GM19023 (cell line): ENCODE results near the gene NEU4.
"Not testable (repeated sequence)": the region's sequence is repeated elsewhere in the genome, so short reads cannot be mapped to it uniquely, and the experiment has no call there.

ENCODE experiments used
- ATAC-seq: cut with Tn5 transposase; IDR thresholded peaks from one replicate; pipeline ENCODE4 v1.9.1; 2021; ENCODE audit warnings: mild to moderate bottlenecking, moderate library complexity; ENCODE audit not compliant: unreplicated experiment

NEU4 gene

DNA sequence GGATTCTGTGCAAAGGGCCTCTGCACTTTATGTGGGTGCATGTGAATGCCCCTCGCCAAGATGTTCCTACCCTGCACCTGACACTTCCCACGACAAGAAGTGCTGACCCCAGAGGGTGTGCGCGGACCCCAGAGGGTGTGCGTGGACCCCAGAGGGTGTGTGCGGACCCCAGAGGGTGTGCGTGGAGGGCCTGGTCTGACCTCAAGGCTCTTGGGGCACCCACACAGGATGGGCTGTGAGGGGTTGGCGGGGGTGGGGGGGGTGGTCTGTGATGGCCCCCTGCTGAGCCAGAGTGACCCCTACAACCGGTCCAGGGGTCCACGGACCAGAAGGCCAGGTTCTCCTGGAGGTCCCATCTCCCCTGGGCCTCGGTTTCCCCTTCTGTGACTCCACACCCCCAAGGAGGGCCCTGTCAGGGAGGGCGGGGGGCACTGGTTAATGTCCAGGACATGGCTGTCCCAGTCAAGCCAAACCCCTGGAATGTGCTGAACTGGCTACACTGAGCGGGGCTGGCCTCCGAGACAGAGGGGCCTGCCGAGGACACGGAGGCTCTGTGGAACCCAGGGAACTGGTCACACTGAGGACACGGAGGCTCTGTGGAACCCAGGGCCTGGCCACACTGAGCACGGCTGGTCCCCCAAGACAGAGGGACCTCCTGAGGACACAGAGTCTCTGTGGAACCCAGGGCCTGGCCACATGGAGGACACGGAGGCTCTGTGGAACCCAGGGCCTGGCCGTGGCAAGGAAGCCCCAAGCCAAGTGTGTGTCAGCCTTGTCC lies 3.1 kb downstream of the NEU4 start:
- no peak for ATAC-seq

DNA sequence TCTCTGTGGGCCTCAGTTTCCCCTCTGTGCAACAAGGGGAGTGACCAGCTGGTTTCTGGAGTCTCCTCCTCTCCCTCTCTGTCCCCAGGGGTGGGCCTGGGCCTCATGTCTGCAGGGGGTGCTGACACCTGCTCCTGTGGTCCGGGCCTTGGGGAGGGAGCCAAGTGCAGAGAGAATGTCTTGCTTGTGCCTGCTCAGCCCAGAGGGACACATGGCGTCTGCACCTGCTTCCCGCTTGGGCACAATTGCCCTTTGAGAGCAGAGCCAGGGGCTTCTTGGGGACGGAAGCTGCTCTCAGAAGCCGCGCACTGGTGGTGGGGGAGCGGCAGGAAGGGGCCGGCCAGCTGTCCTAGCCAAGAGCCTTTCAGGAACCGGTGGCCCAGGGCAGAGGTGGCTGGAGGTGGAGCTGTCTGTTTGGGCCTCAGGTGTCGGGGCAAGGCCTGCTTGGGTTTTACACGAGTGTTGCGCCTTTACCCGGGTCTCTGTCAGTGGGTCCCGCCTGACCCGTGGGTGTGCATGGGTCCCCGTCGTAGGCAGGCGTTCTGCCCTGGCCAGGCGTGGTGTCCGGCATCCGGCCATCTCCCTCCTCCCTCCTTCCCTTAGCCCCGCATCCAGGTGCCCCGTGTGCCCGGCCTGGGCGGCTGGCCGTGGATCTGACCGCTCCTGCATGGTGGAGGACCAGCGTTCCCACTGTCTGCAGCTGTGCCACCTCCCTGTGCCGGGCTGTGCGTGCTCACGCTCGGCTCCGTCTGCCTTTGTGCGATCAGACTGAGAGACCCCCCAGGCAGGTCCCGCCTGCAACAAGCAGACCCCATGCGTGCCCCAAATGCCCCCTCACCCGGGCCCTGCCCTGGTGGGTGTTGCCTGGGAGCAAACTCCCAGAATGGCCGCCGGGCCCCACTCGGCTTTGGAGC lies 4.0 kb downstream of the NEU4 start:
- no peak for ATAC-seq

GRCh38 chr2:241813644-241814392 lies 4.8 kb downstream of the NEU4 start:
- no peak for ATAC-seq

DNA sequence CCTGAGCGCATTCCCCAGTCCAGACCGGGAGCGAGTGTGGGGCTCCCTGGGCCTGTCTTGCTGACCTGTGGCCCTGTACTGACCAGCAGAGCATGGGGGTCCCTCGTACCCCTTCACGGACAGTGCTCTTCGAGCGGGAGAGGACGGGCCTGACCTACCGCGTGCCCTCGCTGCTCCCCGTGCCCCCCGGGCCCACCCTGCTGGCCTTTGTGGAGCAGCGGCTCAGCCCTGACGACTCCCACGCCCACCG lies 5.3 kb downstream of the NEU4 start:
- ATAC-seq = no peak

- no peak for ATAC-seq
These were observed 5.9 kb downstream of the NEU4 start for GRCh38 chr2:241814643-241815476.

GRCh38 chr2:241815477-241816430 lies 6.8 kb downstream of the NEU4 start:
- no peak for ATAC-seq

GRCh38 chr2:241816431-241817121 lies 7.6 kb downstream of the NEU4 start:
- ATAC-seq = no peak

GRCh38 chr2:241817126-241817820 lies 8.3 kb downstream of the NEU4 start:
- ATAC-seq = no peak

DNA sequence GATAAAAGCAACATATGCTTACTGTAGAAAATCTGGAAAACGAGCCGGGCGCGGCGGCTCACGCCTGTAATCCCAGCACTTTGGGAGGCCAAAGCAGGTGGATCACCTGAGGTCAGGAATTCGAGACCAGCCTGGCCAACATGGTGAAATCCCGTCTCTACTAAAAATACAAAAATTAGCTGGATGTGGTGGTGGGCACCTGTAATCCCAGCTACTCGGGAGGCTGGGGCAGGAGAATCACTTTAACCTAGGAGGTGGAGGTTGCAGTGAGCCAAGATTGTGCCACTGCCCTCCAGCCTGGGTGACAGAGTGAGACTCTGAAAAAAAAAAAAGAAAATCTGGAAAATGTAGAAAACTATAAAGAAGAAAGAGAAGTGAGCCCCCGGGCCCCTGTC lies 8.8 kb downstream of the NEU4 start:
- ATAC-seq = not testable (repeated sequence)

- ATAC-seq = no peak
These were observed 9.4 kb downstream of the NEU4 start for GRCh38 chr2:241818229-241818942.

DNA sequence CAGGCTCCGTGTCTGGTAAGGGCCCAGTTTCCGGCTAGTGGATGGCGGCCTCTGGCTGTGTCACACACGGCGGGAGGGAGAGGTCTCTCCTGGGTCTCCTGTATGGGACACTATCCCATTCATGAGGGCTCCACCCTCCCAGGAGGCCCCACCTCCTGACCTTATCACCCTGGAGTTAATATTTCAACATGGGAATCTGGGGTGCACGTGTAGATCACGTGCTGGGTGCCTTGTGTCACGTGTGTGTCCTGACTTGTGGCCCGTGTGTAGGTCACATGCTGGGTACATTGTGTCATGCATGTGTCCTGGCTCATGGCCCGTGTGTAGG lies 9.9 kb downstream of the NEU4 start:
- no peak for ATAC-seq

GRCh38 chr2:241819947-241820624 lies 11.1 kb downstream of the NEU4 start:
- not testable (repeated sequence) for ATAC-seq

DNA sequence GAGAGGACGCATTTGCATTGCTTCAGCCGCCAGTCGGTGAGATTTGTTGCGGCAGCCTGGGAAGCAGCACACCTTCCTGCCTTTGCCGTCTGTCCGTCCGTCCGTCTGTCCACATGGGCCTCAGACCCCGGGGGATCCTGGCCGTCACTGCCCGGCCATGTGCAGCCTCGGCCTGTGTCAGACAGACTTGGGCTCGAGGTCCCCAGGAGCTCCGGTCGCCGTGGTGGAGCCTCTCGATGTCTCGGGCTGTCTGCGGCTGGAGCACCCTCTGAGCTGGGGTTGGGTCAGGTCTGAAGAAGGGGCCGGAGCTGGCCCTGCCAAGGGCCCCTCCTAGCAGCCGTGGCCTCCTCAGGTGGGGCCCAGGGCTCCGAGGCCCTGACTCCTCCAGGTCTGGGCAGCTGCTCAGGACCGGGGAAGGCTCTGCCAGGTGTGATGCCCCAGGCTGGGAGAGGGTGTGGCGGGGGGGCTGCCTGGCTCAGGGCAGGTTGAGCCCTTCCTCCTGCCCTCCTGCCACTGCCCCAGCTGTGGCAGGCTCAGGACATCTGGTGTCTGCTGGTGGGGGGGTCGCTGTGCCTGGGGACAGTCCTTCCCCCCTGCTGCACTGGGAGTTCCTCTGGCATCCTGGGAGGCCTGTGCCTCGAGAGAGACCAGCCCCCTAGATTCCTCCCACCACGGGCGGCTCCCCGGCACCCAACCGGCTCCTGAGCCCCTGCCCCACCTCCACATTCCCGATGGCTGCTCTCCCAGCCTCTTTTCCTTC lies 11.8 kb downstream of the NEU4 start:
- no peak for ATAC-seq

DNA sequence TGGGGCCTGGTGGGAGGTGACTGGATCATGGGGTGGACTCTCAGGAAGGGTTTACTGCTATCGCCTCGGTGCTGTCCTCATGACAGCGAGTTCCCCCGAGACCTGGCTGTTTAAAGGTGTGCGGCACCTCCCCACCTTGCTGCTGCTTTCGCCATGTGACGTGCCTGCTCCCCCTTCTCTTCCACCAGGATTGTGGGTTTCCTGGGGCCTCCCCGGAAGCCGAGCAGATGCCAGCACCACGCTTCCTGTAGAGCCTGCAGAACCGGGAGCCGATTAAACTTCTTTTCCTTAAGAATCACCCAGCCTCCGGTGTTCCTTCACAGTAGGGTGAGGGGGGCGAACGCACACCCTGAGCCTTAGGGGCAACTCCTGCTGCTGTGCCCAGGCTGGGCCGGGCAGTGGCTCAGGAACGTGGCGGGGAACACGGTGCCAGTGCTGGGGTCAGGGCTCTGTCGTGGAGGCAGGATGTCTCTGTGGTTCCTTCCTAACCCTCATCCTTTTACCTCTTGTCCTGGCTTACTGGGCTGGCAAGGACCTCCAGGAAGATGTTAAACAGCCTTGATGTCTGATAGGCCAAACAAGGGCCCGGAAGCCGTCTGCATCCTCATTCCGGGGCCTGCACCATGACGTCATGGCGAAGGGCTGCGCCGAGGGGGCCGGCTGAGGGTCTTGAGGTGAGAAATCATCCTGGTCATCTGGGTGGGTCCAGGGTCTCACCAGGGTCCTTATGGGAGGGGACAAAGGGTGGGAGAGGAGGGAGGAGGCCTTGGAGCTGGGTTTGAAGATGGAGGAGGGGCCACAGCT lies 12.7 kb downstream of the NEU4 start:
- no peak for ATAC-seq

- ATAC-seq = no peak
These were observed 13.3 kb downstream of the NEU4 start for GRCh38 chr2:241822264-241822623.
